Measurements from ENCODE around the gene TRPV3. TPM values are rescaled to one million over a fixed set of nuclear protein-coding genes. Genes with fewer than 3 reads are reported as not detected.

The TRPV3 gene
- total RNA-seq, 6 experiments from 2014 or later: 0.07 to 0.66 (median 0.43) TPM; not detected in 1

GRCh38 chr17:3551189-3551588 lies 6.4 kb downstream of the TRPV3 start:
- H3K4me1 Mint-ChIP-seq (ENCODE audit: low read depth): peaks cover 20% of the 10 kb centered on the region
- H3K36me3 Mint-ChIP-seq (ENCODE audit: low read depth): no peaks in the 10 kb centered on the region
- peak overlapping the region; percentile 73; the same call in 1 of the 2 replicates for H3K27ac Mint-ChIP-seq
- no peak for DNase-seq
- TF ChIP-seq CTCF (IDR thresholded peaks at IDR 0.05): peak; percentile 54
- H3K4me3 Mint-ChIP-seq: 0 out of 2 replicates have a peak overlapping the region, but pooled peaks have one; percentile 5
- peaks cover 6% of the 10 kb centered on the region; the same call in 1 of the 2 replicates for H3K9me3 Mint-ChIP-seq
- H3K27me3 Mint-ChIP-seq (ENCODE audit: insufficient read depth): peaks cover 8% of the 10 kb centered on the region

- peaks cover 20% of the 10 kb centered on the region for H3K4me1 Mint-ChIP-seq (ENCODE audit: low read depth)
- DNase-seq: no peak
- H3K27ac Mint-ChIP-seq: no peak overlapping the region
- H3K9me3 Mint-ChIP-seq: peaks cover 6% of the 10 kb centered on the region; the same call in 1 of the 2 replicates
- no peaks in the 10 kb centered on the region for H3K36me3 Mint-ChIP-seq (ENCODE audit: low read depth)
- no peak overlapping the region for H3K4me3 Mint-ChIP-seq
- peaks cover 5% of the 10 kb centered on the region for H3K27me3 Mint-ChIP-seq (ENCODE audit: insufficient read depth)
- TF ChIP-seq CTCF (IDR thresholded peaks at IDR 0.05): no peak
Measured at GRCh38 chr17:3549610-3550162, 7.9 kb downstream of the TRPV3 start.

GRCh38 chr17:3547628-3548027 lies 10.0 kb downstream of the TRPV3 start:
- Mint-ChIP-seq H3K4me3 (no peak overlapping the region), H3K4me1 (ENCODE audit: low read depth) (peaks cover 20% of the 10 kb centered on the region), H3K27ac (no peak overlapping the region), H3K27me3 (ENCODE audit: insufficient read depth) (peaks cover 7% of the 10 kb centered on the region), H3K36me3 (ENCODE audit: low read depth) (no peaks in the 10 kb centered on the region), H3K9me3 (peaks cover 6% of the 10 kb centered on the region; the same call in 1 of the 2 replicates)
- no peak for DNase-seq
- TF ChIP-seq CTCF (IDR thresholded peaks at IDR 0.05): no peak

- Mint-ChIP-seq H3K36me3 (ENCODE audit: low read depth) (no peaks in the 10 kb centered on the region), H3K27ac (no peak overlapping the region), H3K4me1 (ENCODE audit: low read depth) (peaks cover 20% of the 10 kb centered on the region), H3K9me3 (peaks cover 6% of the 10 kb centered on the region; the same call in 1 of the 2 replicates), H3K4me3 (no peak overlapping the region), H3K27me3 (ENCODE audit: insufficient read depth) (peaks cover 7% of the 10 kb centered on the region)
- TF ChIP-seq CTCF (IDR thresholded peaks at IDR 0.05): no peak
- no peak for DNase-seq
Measured at GRCh38 chr17:3546997-3547396, 10.6 kb downstream of the TRPV3 start.

- TF ChIP-seq CTCF (IDR thresholded peaks at IDR 0.05): no peak
- Mint-ChIP-seq H3K27me3 (ENCODE audit: insufficient read depth) (peaks cover 9% of the 10 kb centered on the region), H3K4me3 (no peak overlapping the region), H3K36me3 (ENCODE audit: low read depth) (no peaks in the 10 kb centered on the region), H3K27ac (no peak overlapping the region), H3K9me3 (peaks cover 6% of the 10 kb centered on the region; the same call in 1 of the 2 replicates), H3K4me1 (ENCODE audit: low read depth) (peaks cover 20% of the 10 kb centered on the region)
- DNase-seq: no peak
Measured at GRCh38 chr17:3546521-3546920, 11.1 kb downstream of the TRPV3 start.
